Endodermal cell (in vitro differentiated cells): ENCODE data around the gene XAGE1B. TPM values are rescaled to one million over a fixed set of nuclear protein-coding genes. Genes with fewer than 3 reads are reported as not detected.
"Not testable (repeated sequence)": the region's sequence is repeated elsewhere in the genome, so short reads cannot be mapped to it uniquely, and the experiment has no call there.

Experiments
- DNase-seq: peaks from one replicate; pipeline ENCODE4 v3.0.0-alpha.2; 2017
- H3K27ac ChIP-seq: 2 replicates; pipeline ENCODE4 v1.5.1; 2013; ENCODE audit warnings: mild to moderate bottlenecking, low read depth, low read length, moderate library complexity
- H3K27me3 ChIP-seq: 2 replicates; pipeline ENCODE4 v1.6.1; 2013; ENCODE audit warnings: mild to moderate bottlenecking, low read length, moderate library complexity; ENCODE audit not compliant: insufficient read depth, control insufficient read depth, poor library complexity, severe bottlenecking
- H3K36me3 ChIP-seq: 2 replicates; pipeline ENCODE4 v1.7.0; 2013; ENCODE audit warnings: mild to moderate bottlenecking, low read length, moderate library complexity; ENCODE audit not compliant: control insufficient read depth, insufficient read depth
- H3K4me1 ChIP-seq: one replicate; pipeline ENCODE4 v1.7.0; 2013; ENCODE audit warnings: low read length; ENCODE audit not compliant: control insufficient read depth, insufficient read depth
- H3K4me3 ChIP-seq: 2 replicates; pipeline ENCODE4 v1.5.1; 2013; ENCODE audit warnings: mild to moderate bottlenecking, low read length, moderate library complexity
- H3K9ac ChIP-seq: 2 replicates; pipeline ENCODE4 v1.6.1; 2013; ENCODE audit warnings: mild to moderate bottlenecking, low read length, moderate library complexity; ENCODE audit not compliant: poor library complexity, severe bottlenecking; ENCODE audit errors: extremely low read depth
- H3K9me3 ChIP-seq: 2 replicates; pipeline ENCODE4 v1.6.1; 2013; ENCODE audit warnings: mild to moderate bottlenecking, low read length, moderate library complexity; ENCODE audit not compliant: control insufficient read depth
- H3K27ac Mint-ChIP-seq: 2 replicates; pipeline ENCODE4 v1.8.0; 2020; ENCODE audit warnings: mixed read lengths
- H3K27me3 Mint-ChIP-seq: 2 replicates; pipeline ENCODE4 v1.8.0; 2021; ENCODE audit warnings: mild to moderate bottlenecking, mixed read lengths; ENCODE audit not compliant: insufficient read depth
- H3K36me3 Mint-ChIP-seq: 2 replicates; pipeline ENCODE4 v1.8.0; 2020; ENCODE audit warnings: low read depth, mixed read lengths
- H3K4me1 Mint-ChIP-seq: 2 replicates; pipeline ENCODE4 v1.8.0; 2020; ENCODE audit warnings: mixed read lengths
- H3K4me3 Mint-ChIP-seq: 2 replicates; pipeline ENCODE4 v1.8.0; 2020; ENCODE audit warnings: mild to moderate bottlenecking, moderate library complexity, mixed read lengths
- H3K9me3 Mint-ChIP-seq: 2 replicates; pipeline ENCODE4 v1.8.0; 2020; ENCODE audit warnings: mild to moderate bottlenecking, mixed read lengths
- WGBS, 2 experiments: methylation state at CpG; one replicate each; pipeline versions ENCODE4 v1.1.5 to v1.1.7; 2013; ENCODE audit warnings: missing lambda C conversion rate in 2 of 2, mixed read lengths in 1 of 2; ENCODE audit not compliant: insufficient coverage in 1 of 2, insufficient read length in 1 of 2; 5-methylcytosine and 5-hydroxymethylcytosine counted together
- total RNA-seq, 2 donors: library from RNA; stranded (reverse); fragmentation: NEBNext Ultra II Directional in 1 of 2; extraction: Animal tissue kit (Norgen Biotek cat#: 25700) in 1 of 2; gene quantifications; 2 replicates in 1 of 2; 3 replicates in 1 of 2; pipeline ENCODE4 v1.2.1, GENCODE V29; 2021

XAGE1B gene
- total RNA-seq, 2 donors from 2014 or later: not detected

GRCh38 chrX:52495545-52496418 is 21.1 kb downstream of the XAGE1B start, which contains the start of gene XAGE1A:
Gene XAGE1A (plus strand): TSS chrX:52495808. CDS start chrX:52497362, 1,554 bp downstream.
- not testable (repeated sequence) for DNase-seq, H3K4me3 ChIP-seq, H3K9me3 ChIP-seq, H3K27me3 Mint-ChIP-seq, H3K4me3 Mint-ChIP-seq, H3K9ac ChIP-seq, H3K4me1 Mint-ChIP-seq, H3K36me3 ChIP-seq, H3K27me3 ChIP-seq, H3K9me3 Mint-ChIP-seq, H3K4me1 ChIP-seq, H3K27ac Mint-ChIP-seq, H3K27ac ChIP-seq, H3K36me3 Mint-ChIP-seq
- no CpG with 5 or more reads among the region's 41 CpGs for WGBS, 2 experiments

- not testable (repeated sequence) for H3K4me1 ChIP-seq, H3K4me1 Mint-ChIP-seq, H3K4me3 ChIP-seq, H3K9ac ChIP-seq, H3K27ac ChIP-seq, H3K36me3 ChIP-seq, H3K27me3 Mint-ChIP-seq, H3K27ac Mint-ChIP-seq, H3K9me3 ChIP-seq, H3K4me3 Mint-ChIP-seq, H3K36me3 Mint-ChIP-seq, DNase-seq, H3K27me3 ChIP-seq
- H3K9me3 Mint-ChIP-seq: peaks cover 25% of the 10 kb centered on the region
- 91% methylated on average over 1 of the region's 1 CpG; no CpG with 5 or more reads in 1 of the 2 experiments for WGBS, 2 experiments
Observed at GRCh38 chrX:52471301-52471700, 45.6 kb downstream of the XAGE1B start.

Other genes with a start within 250 kb of the XAGE1B start
- gene XAGE2, start 148.0 kb downstream of the XAGE1B start, total RNA-seq: not detected
- not detected for gene XAGE1A, start 21.3 kb downstream of the XAGE1B start, total RNA-seq
- not detected for gene SSX7, start 137.8 kb upstream of the XAGE1B start, total RNA-seq
- not detected for gene SSX2, start 190.1 kb upstream of the XAGE1B start, total RNA-seq
- gene SSX2B, start 234.2 kb upstream of the XAGE1B start, total RNA-seq: not detected